WTC11 (cell line): ENCODE results near the gene S100A8.

ENCODE experiments used
- ATF2 ChIP-seq: sonication (generic); formaldehyde crosslinking; IDR thresholded peaks from 2 replicates; pipeline ENCODE4 v1.8.1; 2022; ENCODE audit warnings: low read depth, missing genetic modification reagents, borderline replicate concordance
- TEAD4 ChIP-seq: sonication (generic); formaldehyde crosslinking; IDR thresholded peaks from 2 replicates; pipeline ENCODE4 v1.8.0; 2022; ENCODE audit warnings: mild to moderate bottlenecking, missing genetic modification reagents

GRCh38 chr1:153372571-153372970 lies 18.3 kb downstream of the S100A8 start:
- TF ChIP-seq TEAD4 (CRISPR knock-in tag) (no peak), ATF2 (CRISPR knock-in tag) (no peak)
